Putamen (tissue), 1 donor: ENCODE measurements around the gene CERK.
A peak's percentile ranks its signal among the peaks of the same experiment; 100 is the strongest.

Source experiments
- DNase-seq: peaks from one replicate; pipeline ENCODE4 v3.0.0-alpha.2; 2016; ENCODE audit warnings: low spot score

The CERK gene

DNA sequence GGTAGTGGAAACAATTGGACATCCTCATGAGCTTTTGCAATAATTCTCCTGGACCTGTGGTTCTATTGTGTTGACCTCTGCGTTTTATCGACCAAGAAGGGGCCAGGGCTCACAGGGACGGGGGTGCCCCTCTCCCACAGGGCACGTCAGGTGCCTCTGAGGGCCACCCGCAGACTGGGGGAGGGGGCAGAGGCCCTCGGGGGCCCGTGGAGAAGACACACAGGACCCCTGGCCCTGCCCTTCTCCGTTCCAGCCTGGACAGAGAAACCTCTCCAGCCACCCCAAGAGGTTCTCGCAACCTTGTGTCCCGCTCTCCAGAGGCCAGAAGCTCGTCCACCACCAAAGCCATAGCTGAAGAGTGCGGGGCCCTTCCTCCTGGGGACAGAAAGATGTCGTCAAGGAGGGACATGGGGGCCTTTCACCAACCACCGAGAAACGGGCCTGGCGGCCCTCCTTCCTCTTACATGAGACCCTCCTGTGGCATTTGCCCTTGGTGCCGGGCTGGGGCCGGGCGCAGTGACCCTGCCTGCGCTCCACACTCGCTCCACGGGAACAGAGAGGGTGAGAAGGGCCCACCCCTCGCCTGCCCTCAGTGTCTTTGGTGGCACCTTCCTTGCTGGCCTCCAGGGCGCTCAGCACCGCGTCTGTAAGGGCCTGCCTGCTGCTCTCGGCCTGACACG, 60.6 kb downstream of the CERK start:
- DNase-seq = no peak

DNA sequence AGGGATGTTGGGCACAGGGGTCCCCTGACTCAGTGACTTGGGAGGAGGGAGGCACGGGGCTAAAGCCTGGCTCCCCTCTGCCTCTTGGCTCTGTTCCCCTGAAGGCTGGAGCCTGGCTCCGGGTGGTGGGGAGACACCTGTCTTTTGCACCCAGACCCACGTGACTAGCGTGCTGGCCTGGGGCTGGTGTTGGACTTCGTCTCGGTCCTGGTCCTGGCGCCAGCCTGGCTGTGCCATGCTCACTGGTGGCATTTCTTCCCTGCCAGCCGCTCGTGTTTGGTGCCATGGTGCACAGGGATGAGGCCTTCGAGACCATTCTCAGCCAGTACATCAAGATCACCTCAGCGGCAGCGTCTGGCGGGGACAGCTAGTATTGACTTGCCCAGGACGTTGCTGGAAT, 61.2 kb downstream of the CERK start:
- DNase-seq = no peak

- no peak for DNase-seq
Observed at GRCh38 chr22:46676479-46676878, 61.6 kb downstream of the CERK start.

GRCh38 chr22:46675938-46676337, 62.1 kb downstream of the CERK start:
- no peak for DNase-seq

DNA sequence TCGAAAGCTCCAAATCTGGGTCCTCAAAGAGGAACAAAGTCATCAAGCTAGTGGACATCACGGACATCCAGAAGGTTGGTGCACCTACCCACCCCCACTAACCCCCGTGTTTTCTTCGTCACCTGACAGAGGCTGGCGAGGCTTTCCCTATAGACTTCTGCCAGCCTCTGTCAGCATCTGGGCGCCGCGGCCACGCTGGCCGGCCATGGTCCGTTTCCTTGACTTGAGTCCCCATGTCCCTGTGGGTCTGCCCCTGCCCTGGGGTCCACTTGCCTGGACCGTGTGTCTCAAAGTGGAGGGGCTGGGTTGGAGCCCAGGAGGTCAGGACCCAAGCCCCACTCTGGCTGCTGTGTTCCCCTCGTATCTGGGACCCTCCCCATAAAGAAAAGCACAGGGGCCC, 62.6 kb downstream of the CERK start:
- DNase-seq = no peak

- no peak for DNase-seq
Observed at GRCh38 chr22:46674906-46675305, 63.1 kb downstream of the CERK start.

DNA sequence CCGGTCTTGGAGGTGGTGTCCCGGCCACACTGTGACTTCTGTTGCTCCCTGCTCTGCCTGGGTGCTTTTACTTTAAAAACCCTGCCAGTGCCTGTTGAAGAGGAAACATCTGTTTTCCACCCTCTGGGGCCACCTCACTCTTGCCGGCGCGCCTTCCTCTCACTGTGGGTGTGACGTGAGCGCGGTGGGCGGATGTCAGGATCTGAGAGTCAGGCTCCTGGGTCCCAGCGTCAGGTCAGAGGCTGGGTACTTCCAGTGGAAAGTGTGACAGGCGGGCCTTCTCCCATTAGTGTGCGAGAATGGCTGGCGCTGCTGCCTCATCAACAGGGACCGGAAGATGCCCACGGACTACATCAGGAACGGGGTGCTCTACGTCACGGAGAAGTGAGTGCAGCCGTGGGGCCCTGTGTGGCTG, 63.7 kb downstream of the CERK start:
- DNase-seq = peak; percentile 35

GRCh38 chr22:46673662-46674236, 64.3 kb downstream of the CERK start:
- DNase-seq = no peak

GRCh38 chr22:46673205-46673604, 64.8 kb downstream of the CERK start:
- DNase-seq = no peak

- DNase-seq = no peak
Observed at GRCh38 chr22:46672731-46673130, 65.3 kb downstream of the CERK start.

DNA sequence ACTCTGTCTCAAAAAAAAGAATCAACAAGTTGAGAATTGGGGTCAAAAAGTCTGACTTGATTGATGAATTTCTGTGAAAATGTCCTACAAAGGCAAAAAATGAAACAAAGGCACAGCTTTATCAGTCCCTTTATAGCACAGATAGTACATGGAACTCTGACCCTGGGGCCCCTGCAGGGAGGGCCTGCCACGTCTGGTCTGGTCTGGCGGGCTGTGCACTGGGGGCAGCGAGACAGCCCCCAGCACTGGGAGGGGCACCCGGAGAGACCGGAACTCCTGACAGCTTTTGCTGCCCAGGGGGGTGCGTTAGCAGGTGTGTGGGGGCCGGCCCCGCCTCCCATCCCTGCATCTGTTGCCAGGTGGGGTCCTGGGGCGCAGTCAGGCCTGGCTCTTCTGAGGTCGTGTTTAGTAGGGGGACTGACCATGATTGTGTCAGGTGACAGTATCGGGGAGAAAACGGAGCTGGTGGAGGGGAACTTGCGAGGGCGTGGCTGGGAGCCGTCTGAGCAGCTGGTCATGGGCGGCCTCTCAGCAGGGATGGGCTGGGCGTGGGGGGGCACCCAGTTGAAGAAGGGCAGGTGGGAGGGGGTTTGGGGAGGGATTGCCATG, 66.1 kb downstream of the CERK start:
- DNase-seq = no peak

DNA sequence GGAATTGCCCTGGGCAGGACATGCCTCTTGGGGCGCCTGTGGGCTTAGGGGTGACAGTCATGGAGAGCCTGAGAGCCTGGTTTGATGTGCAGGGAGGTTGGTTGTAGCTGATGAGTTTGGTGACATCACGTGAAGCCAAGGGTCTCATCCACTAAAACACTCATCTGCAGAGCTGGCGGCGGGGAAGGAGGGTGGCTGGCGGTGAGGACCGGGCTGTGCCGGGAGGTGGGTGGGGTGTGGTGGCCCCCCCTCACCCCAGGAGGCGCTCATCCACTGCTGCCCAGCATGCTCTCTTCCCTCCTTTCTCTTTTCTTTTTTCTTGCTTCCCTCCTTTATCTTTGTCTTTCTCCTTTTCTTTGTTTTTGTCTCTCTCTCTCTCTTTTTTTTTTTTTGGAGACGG, 68.9 kb downstream of the CERK start:
- no peak for DNase-seq

- DNase-seq = no peak
Observed at GRCh38 chr22:46668116-46668515, 69.9 kb downstream of the CERK start.

DNA sequence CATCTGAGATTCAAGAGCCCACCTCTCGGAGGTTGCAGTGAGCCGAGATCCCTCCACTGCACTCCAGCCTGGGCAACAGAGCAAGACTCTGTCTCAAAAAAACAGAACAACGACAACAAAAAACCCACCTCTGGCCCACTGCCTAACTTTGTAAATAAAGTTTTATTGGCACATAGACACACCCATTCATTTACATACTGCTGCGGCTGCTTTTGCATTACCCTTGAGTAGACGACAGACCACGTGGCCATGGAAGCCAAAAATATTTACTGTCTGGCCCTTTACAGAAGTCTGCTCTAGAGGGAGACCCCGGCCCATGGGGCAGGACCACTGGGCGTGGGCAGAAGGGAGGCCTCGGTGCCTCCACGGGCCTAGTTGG, 70.8 kb downstream of the CERK start:
- DNase-seq = no peak

DNA sequence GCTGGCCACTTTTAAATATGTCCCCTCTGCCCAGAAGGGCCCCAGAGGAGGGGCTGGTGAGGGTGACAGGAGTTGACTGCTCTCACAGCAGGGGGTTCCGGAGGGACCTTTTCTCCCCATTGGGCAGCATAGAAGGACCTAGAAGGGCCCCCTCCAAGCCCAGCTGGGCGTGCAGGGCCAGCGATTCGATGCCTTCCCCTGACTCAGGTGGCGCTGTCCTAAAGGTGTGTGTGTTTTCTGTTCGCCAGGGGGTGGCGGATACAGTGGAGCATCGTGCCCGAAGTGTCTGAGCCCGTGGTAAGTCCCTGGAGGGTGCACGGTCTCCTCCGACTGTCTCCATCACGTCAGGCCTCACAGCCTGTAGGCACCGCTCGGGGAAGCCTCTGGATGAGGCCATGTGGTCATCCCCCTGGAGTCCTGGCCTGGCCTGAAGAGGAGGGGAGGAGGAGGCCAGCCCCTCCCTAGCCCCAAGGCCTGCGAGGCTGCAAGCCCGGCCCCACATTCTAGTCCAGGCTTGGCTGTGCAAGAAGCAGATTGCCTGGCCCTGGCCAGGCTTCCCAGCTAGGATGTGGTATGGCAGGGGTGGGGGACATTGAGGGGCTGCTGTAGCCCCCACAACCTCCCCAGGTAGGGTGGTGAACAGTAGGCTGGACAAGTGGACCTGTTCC, 71.3 kb downstream of the CERK start:
- no peak for DNase-seq

DNA sequence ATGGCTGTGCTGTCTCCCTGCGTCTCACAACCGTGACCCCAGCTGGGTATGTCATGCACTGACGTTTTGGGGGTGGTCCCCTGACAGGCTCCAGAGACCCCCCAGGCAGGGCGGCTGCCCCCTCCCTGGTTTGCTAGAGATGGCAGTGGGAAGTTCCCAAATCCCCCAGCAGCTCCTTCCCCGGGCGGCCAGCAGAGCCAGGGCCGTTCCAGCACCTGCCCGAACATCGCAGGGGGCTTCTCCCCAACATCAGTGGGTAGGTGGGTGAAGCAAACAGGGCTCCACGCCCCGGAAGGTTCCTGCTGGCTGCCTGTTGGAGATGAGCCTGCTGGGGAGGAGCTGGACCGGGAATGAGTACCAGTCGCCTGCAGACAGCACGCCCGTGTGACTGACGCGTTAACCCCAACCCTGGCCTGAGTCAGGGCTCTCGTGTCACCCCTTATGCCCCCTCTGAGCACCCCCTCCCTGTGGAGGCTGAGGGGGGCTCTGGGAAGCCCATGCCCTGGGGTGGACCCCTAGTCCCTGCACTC, 72.2 kb downstream of the CERK start:
- no peak for DNase-seq

- no peak for DNase-seq
Observed at GRCh38 chr22:46665151-46665695, 72.8 kb downstream of the CERK start.

DNA sequence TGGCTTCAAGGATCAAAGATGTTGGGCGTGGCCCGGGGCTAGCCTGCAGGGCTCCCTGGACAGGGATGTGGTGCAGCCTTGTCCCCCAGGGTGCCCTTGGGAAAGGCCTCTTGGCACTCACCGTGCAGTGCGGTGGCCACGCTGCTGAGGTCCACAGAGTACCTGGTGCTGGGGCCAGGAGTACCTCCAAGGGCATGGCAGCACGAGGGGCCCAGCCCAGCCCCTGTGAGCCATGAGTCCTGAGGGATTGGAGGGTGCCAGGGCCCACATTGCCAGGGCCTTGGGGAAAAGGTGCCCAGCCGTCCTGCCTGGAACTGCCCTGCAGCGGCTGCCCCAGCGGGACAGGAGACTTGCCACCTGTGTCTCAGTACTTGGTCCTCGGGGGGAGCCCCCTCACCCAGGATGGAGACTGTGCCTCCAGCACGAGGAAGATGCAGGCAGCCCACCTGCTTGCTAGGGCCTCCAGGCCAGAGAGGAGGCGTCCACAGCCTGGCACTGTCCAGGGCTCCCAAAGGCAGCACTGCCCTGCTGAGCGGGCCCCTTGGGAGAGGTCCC, 73.7 kb downstream of the CERK start:
- DNase-seq = no peak

DNA sequence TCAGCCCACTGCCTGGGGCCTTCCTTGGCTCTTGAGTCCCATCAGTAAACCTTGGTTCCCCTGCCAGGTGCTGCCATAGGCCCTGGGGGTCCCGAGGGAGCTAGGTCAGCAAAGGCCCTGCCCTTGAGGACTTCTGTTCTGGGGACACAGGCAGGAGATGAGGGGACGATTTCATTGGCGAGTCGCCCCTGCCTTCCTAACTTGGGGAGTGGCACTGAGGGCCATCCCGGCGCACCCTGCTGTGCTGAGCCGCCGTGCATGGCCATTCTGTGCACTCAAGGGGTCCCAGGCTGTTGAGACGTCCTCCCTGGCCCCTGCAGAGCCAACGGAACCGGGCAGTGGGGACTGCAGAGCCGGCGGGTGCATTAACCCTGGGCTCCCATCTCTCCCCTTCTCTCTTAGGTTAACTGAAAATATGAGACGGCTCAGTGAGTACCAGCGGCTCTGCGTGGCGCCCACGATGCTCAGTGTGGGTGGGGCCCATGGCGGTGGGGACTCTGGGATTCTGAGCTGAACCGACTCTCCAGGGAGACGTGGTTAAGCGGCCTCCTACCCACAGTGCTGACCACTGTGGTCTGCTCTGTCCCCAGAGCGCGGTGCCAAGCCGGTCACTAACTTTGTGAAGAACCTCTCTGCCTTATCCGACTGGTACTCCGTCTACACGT, 74.5 kb downstream of the CERK start:
- no peak for DNase-seq

GRCh38 chr22:46663001-46663400, 75.1 kb downstream of the CERK start:
- no peak for DNase-seq

GRCh38 chr22:46662226-46662625, 75.8 kb downstream of the CERK start:
- no peak for DNase-seq
